ENCODE measurements around the gene LILRB5. TPM values are rescaled to one million over a fixed set of nuclear protein-coding genes. Genes with fewer than 3 reads are reported as not detected.
"Not testable (repeated sequence)": the region's sequence is repeated elsewhere in the genome, so short reads cannot be mapped to it uniquely, and the experiment has no call there.

LILRB5 gene
- total and polyA plus RNA-seq, 2 of the 4 experiments (the other 2 are of a cell fraction): not detected

DNA sequence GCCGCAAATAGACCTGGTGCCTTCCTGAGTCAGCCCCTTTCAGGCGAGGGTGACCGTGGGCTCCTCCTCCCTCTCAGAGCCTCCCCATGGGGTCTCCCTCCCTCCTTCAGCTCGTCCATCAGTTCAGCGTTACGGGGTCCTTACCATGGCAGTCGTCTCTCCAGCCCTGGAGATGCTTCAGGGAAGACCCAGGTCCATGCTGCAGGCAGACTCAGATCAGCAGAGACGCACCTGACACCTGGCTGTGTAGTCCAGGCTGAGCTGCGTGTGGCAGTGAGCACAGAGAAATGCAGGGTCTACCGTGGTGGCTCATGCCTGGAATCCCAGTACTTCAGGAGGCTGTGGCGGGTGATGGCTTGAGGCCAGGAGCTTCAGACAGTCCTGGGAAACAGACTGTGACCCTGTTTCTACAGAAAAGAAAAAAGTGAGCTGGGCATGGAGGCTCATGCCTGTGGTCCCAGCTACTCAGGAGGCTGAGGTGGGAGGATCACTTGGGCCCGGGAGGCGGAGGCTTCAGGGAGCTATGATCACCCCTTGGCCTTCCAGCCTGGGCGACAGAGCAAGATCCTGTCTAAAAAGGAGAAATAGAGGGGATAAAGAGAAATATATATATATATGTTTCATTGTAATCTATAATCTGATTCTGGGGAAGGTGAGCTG lies 33.7 kb downstream of the LILRB5 start:
- H2AFZ ChIP-seq (replicated peaks; ENCODE audit: low read length, poor library complexity); H3K4me3 ChIP-seq (ENCODE audit: insufficient read depth, low read depth, low read length); ATAC-seq (ENCODE audit: low read depth); in situ Hi-C loops (cut with MboI; ENCODE audit: low sequenced_read_pairs); H3K14ac ChIP-seq (replicated peaks; ENCODE audit: low read depth, low read length); H2BK5ac ChIP-seq (ENCODE audit: low read depth, low read length, poor library complexity, severe bottlenecking); H2BK120ac ChIP-seq (ENCODE audit: low read depth, low read length); H3K27ac ChIP-seq (ENCODE audit: insufficient read depth, low read length); H3K4ac ChIP-seq (ENCODE audit: low read depth, low read length); H3K4me1 ChIP-seq (ENCODE audit: control insufficient read depth, insufficient read depth, low read length); POLR2A ChIA-PET (ENCODE audit: unreplicated experiment); H3K27me3 ChIP-seq (ENCODE audit: control insufficient read depth, insufficient read depth, low read length); H4K8ac ChIP-seq (ENCODE audit: low read depth in 2 of 2, low read length in 2 of 2); H4K20me1 ChIP-seq (ENCODE audit: insufficient read depth, low read length); dilution Hi-C loops (cut with HindIII; ENCODE audit: low sequenced_read_pairs, unreplicated experiment); H3K56ac ChIP-seq (ENCODE audit: extremely low read depth, insufficient read depth, low read length); H3K4me2 ChIP-seq (ENCODE audit: low read depth, low read length); H2AK5ac ChIP-seq (ENCODE audit: low read depth, low read length); H3K9ac ChIP-seq (ENCODE audit: low read depth, low read length); H4K5ac ChIP-seq (ENCODE audit: low read depth, low read length); H3K23ac ChIP-seq (ENCODE audit: low read depth, low read length); H4K91ac ChIP-seq (ENCODE audit: insufficient read depth, low read depth, low read length); intact Hi-C loops (cut with micrococcal nuclease); H3K9me1 ChIP-seq (ENCODE audit: insufficient read depth, low read length); BruUV-seq (replicated peaks); H3K18ac ChIP-seq (ENCODE audit: low read depth, low read length); H3K79me1 ChIP-seq (ENCODE audit: low read depth in 1 of 2, low read length in 2 of 2); H2AK9ac ChIP-seq (replicated peaks; ENCODE audit: low read depth, low read length, poor library complexity); H2BK15ac ChIP-seq (ENCODE audit: low read depth, low read length); H3K36me3 ChIP-seq (ENCODE audit: control insufficient read depth, insufficient read depth, low read length); H2BK20ac ChIP-seq (ENCODE audit: low read depth, low read length); DNase-seq; H3K9me3 ChIP-seq (ENCODE audit: control insufficient read depth, insufficient read depth, low read length): not testable (repeated sequence)
- CTCF ChIA-PET: interaction anchor here (1.2 kb wide), 1 partner anchor 9 kb away, joined by 3 read pairs; no protein-coding TSS in a partner anchor
- 33% methylated on average over 9 of the region's 14 CpGs; no CpG with 5 or more reads in 1 of the 2 experiments for WGBS, 2 experiments (ENCODE audit: extremely low coverage in 2 of 2, insufficient read length in 1 of 2)

DNA sequence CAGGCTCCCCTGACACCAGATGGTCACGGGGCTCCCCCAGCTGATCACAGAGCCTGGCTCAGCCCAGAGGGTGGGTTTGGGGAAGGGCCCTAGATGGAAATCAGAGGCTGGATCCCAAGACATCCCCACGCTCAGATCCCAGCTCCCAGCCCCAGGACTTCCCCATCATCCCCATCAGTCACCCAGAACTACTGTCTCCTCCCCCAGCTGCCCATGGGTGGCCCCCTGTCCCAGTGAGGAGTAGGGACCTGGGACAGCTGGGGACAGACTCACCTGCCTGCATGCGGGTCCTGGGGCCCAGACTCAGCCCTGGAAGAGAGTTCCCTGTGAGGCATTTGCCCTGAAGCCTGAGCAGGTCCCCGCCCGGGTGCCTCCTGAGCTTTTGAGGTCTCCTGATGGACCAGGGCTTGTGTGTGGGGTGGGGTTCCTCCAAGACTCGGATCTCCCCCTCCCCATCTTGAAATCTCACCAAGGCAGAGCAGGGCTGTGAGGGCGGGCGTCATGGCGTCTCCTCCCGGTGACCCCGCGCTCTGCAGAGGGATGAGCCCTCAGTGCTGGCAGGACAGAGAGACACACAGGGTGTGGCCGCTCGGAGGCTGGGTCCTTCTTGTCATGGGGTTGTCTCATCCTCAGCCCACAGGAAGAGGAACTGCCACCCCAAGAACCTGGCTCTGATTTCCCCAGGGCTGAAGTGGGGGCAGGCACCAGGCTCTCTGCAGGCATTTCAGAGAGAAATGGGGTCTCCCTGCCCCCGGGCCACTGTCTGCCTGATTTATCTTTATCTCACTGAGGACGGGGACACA lies 34.4 kb downstream of the LILRB5 start, which contains the start of gene LILRB3:
LILRB3 (minus strand) TSS at position 534 of the 803 bp plus-strand sequence; CDS start at position 503, 31 bp downstream.
- H4K5ac ChIP-seq (ENCODE audit: low read depth, low read length); intact Hi-C loops (cut with micrococcal nuclease); H2BK15ac ChIP-seq (ENCODE audit: low read depth, low read length); H3K27me3 ChIP-seq (ENCODE audit: control insufficient read depth, insufficient read depth, low read length); ATAC-seq (ENCODE audit: low read depth); DNase-seq; H4K91ac ChIP-seq (ENCODE audit: insufficient read depth, low read depth, low read length); H2AK5ac ChIP-seq (ENCODE audit: low read depth, low read length); H2BK120ac ChIP-seq (ENCODE audit: low read depth, low read length); H3K4ac ChIP-seq (ENCODE audit: low read depth, low read length); BruUV-seq (replicated peaks); POLR2A ChIA-PET (ENCODE audit: unreplicated experiment); H2AFZ ChIP-seq (replicated peaks; ENCODE audit: low read length, poor library complexity); H2BK5ac ChIP-seq (ENCODE audit: low read depth, low read length, poor library complexity, severe bottlenecking); H3K4me1 ChIP-seq (ENCODE audit: control insufficient read depth, insufficient read depth, low read length); H2AK9ac ChIP-seq (replicated peaks; ENCODE audit: low read depth, low read length, poor library complexity); H3K9me1 ChIP-seq (ENCODE audit: insufficient read depth, low read length); H3K9me3 ChIP-seq (ENCODE audit: control insufficient read depth, insufficient read depth, low read length); H4K20me1 ChIP-seq (ENCODE audit: insufficient read depth, low read length); H3K4me3 ChIP-seq (ENCODE audit: insufficient read depth, low read depth, low read length); H4K8ac ChIP-seq (ENCODE audit: low read depth in 2 of 2, low read length in 2 of 2); H3K18ac ChIP-seq (ENCODE audit: low read depth, low read length); in situ Hi-C loops (cut with MboI; ENCODE audit: low sequenced_read_pairs); dilution Hi-C loops (cut with HindIII; ENCODE audit: low sequenced_read_pairs, unreplicated experiment); H3K4me2 ChIP-seq (ENCODE audit: low read depth, low read length); H3K36me3 ChIP-seq (ENCODE audit: control insufficient read depth, insufficient read depth, low read length); H3K56ac ChIP-seq (ENCODE audit: extremely low read depth, insufficient read depth, low read length); H3K27ac ChIP-seq (ENCODE audit: insufficient read depth, low read length); H3K14ac ChIP-seq (replicated peaks; ENCODE audit: low read depth, low read length); H3K9ac ChIP-seq (ENCODE audit: low read depth, low read length); H3K23ac ChIP-seq (ENCODE audit: low read depth, low read length); H2BK20ac ChIP-seq (ENCODE audit: low read depth, low read length); H3K79me1 ChIP-seq (ENCODE audit: low read depth in 1 of 2, low read length in 2 of 2): not testable (repeated sequence)
- CTCF ChIA-PET: interaction anchor here (1.2 kb wide), 1 partner anchor 10 kb away, joined by 3 read pairs; no protein-coding TSS in a partner anchor
- 47% methylated on average over 3 of the region's 16 CpGs; no CpG with 5 or more reads in 1 of the 2 experiments for WGBS, 2 experiments (ENCODE audit: extremely low coverage in 2 of 2, insufficient read length in 1 of 2)
